GM23248 (cell line): ENCODE results near the gene PRUNE2.

Experiments used
- EZH2 ChIP-seq: fragments of 200-600 bp; sonication (generic); IDR thresholded peaks from 2 replicates; pipeline ENCODE4 v1.6.1; 2018; ENCODE audit warnings: antibody characterized with exemption, mild to moderate bottlenecking; ENCODE audit not compliant: insufficient read depth, poor library complexity, severe bottlenecking
- EZH2phosphoT487 ChIP-seq: fragments of 200-600 bp; sonication (generic); IDR thresholded peaks from 2 replicates; pipeline ENCODE4 v1.6.1; 2018; ENCODE audit warnings: antibody characterized with exemption, moderate library complexity, mild to moderate bottlenecking, low read depth; ENCODE audit not compliant: insufficient read depth

DNA sequence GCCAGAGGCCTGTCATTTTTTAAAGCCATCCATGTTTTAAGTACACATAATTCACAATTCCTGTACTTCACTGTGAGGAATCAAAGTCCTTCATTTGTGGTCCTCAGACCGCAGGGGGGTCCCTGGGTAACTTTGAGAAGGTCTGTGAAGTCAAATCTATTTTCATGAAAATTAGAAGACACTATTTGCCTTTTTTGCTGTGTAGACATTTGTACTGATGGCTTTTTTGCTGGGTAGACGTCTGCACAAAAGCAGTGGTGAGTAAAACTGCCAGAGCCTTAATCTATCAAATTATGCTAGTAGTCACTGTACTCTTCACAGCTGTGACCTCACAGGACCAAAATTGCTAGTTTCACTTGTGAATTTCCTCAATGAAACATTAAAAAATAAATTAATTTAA, 25.7 kb downstream of the PRUNE2 start:
- TF ChIP-seq EZH2 (no peak), EZH2phosphoT487 (no peak)
